Measurements from ENCODE around the gene CD96. TPM values are rescaled to one million over a fixed set of nuclear protein-coding genes. Genes with fewer than 3 reads are reported as not detected.
A peak's percentile ranks its signal among the peaks of the same experiment; 100 is the strongest.
"Not testable (repeated sequence)": the region's sequence is repeated elsewhere in the genome, so short reads cannot be mapped to it uniquely, and the experiment has no call there.

The CD96 gene
- total RNA-seq, 1 donor from 2014 or later, result 67.9 TPM

- Mint-ChIP-seq H3K4me3 (ENCODE audit: low read depth) (no peak overlapping the region), H3K27ac (no peak overlapping the region), H3K9me3 (no peaks in the 10 kb centered on the region), H3K36me3 (ENCODE audit: low read depth) (peaks cover 28% of the 10 kb centered on the region), H3K4me1 (ENCODE audit: low read depth) (peaks cover 65% of the 10 kb centered on the region), H3K27me3 (ENCODE audit: low read depth) (no peaks in the 10 kb centered on the region)
- DNase-seq (ENCODE audit: low spot score), result no peak
- intact Hi-C loops (cut with micrococcal nuclease), result loop anchor here (1.0 to 10.0 kb wide), 8 partner anchors 20 to 855 kb away; no protein-coding TSS in a partner anchor
Measured at GRCh38 chr3:111669926-111670630, 128.1 kb downstream of the CD96 start.

DNA sequence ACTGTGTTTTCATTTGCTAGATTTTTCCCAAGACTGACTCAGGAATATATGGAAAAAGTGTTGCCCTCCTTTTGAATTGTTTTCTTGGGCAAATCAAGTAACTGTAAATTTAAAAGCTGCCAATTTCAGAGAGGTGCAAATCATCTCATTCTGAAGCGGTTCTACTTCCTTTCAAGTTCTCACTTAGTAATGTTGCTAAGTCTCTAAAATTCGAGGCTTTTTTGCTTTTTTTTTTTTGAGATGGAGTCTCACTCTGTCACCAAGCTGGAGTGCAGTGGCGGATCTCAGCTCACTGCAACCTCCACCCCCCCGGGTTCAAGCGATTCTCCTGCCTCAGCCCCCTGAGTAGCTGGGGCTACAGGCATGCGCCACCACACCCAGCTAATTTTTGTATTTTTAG lies 130.5 kb downstream of the CD96 start:
- intact Hi-C loops (cut with micrococcal nuclease); H3K4me3 Mint-ChIP-seq (ENCODE audit: low read depth); DNase-seq (ENCODE audit: low spot score); H3K9me3 Mint-ChIP-seq; H3K27ac Mint-ChIP-seq; H3K27me3 Mint-ChIP-seq (ENCODE audit: low read depth): not testable (repeated sequence)
- Mint-ChIP-seq H3K36me3 (ENCODE audit: low read depth) (peaks cover 17% of the 10 kb centered on the region), H3K4me1 (ENCODE audit: low read depth) (peaks cover 64% of the 10 kb centered on the region)

DNA sequence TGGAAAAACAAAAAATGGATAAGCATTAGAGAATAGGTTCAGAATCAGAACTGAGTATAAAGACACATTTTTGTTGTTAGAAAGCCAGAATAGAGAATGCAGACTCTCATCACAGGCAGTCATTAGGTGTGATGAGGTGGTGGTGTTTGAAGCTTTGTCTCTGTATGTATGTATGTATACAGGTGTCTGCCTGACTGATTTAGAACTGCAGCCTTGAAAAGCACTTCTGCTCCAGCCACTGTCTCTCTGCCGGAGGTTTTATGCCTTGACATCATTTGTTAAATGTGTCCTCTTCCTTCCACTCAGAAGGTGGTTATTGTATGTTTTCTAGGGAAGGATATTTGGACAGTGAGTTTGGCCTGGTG lies 133.8 kb downstream of the CD96 start:
- Mint-ChIP-seq H3K9me3 (no peaks in the 10 kb centered on the region), H3K27me3 (ENCODE audit: low read depth) (no peaks in the 10 kb centered on the region), H3K36me3 (ENCODE audit: low read depth) (peaks cover 15% of the 10 kb centered on the region), H3K4me1 (ENCODE audit: low read depth) (peaks cover 63% of the 10 kb centered on the region), H3K4me3 (ENCODE audit: low read depth) (peak overlapping the region; percentile 96), H3K27ac (peak overlapping the region; percentile 99)
- no peak for DNase-seq (ENCODE audit: low spot score)
- intact Hi-C loops (cut with micrococcal nuclease), result loop anchor here (1.0 to 5.0 kb wide), 2 partner anchors 9 to 886 kb away; partner anchors contain the start of genes ATG3 and SLC35A5

DNA sequence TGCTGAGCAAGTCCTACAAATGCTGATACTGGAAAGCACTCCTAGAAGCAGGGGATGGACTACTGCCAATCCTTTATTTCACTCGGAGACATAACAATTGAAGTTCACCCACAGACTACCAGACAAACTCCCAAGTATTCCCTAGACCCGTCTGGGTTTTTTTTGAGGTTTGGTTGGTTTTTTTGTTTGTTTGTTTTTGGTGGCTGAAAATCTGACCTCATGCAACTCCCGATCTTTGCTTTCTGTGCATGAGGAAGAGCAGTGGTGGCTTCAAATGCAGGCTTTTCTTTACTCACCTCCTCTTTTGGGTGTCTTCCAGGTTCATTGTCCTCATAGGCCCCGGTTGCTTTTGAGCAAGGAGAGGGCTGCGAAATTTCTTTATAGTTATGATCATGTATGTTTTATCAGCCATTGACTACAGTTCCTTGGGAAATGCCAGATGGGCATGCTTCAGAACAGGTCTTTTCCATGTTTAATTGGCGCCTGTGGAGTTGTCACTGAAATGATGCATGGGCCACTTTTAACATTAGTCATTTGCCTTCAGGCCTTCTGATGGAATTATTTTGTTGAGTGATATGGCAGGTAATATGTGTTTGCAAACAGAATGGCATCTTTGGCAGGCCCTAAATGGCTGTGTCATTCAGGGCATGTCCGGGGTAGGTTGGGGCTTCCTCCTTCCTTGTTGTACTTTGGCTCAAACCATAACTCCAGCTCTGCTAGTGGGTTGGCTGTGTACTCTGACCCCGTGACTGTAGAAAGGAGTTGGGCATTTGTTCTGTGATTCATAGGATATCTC lies 134.4 kb downstream of the CD96 start:
- peak overlapping the region; percentile 96 for H3K4me3 Mint-ChIP-seq (ENCODE audit: low read depth)
- peaks cover 17% of the 10 kb centered on the region for H3K36me3 Mint-ChIP-seq (ENCODE audit: low read depth)
- no peak for DNase-seq (ENCODE audit: low spot score)
- H3K4me1 Mint-ChIP-seq (ENCODE audit: low read depth), result peaks cover 61% of the 10 kb centered on the region
- peak overlapping the region; percentile 99 for H3K27ac Mint-ChIP-seq
- H3K27me3 Mint-ChIP-seq (ENCODE audit: low read depth), result no peaks in the 10 kb centered on the region
- no peaks in the 10 kb centered on the region for H3K9me3 Mint-ChIP-seq
- intact Hi-C loops (cut with micrococcal nuclease), result loop anchor here (1.0 to 5.0 kb wide), 2 partner anchors 9 to 886 kb away; partner anchors contain the start of genes ATG3 and SLC35A5

GRCh38 chr3:111677007-111677392 lies 135.0 kb downstream of the CD96 start:
- Mint-ChIP-seq H3K9me3 (no peaks in the 10 kb centered on the region), H3K4me3 (ENCODE audit: low read depth) (peak overlapping the region; percentile 96), H3K4me1 (ENCODE audit: low read depth) (peaks cover 64% of the 10 kb centered on the region), H3K27me3 (ENCODE audit: low read depth) (no peaks in the 10 kb centered on the region), H3K27ac (peak overlapping the region; percentile 99), H3K36me3 (ENCODE audit: low read depth) (peaks cover 19% of the 10 kb centered on the region)
- no peak for DNase-seq (ENCODE audit: low spot score)
- intact Hi-C loops (cut with micrococcal nuclease), result loop anchor here (5.0 kb wide), 1 partner anchor 885 kb away; the partner anchor contains the start of genes ATG3 and SLC35A5

DNA sequence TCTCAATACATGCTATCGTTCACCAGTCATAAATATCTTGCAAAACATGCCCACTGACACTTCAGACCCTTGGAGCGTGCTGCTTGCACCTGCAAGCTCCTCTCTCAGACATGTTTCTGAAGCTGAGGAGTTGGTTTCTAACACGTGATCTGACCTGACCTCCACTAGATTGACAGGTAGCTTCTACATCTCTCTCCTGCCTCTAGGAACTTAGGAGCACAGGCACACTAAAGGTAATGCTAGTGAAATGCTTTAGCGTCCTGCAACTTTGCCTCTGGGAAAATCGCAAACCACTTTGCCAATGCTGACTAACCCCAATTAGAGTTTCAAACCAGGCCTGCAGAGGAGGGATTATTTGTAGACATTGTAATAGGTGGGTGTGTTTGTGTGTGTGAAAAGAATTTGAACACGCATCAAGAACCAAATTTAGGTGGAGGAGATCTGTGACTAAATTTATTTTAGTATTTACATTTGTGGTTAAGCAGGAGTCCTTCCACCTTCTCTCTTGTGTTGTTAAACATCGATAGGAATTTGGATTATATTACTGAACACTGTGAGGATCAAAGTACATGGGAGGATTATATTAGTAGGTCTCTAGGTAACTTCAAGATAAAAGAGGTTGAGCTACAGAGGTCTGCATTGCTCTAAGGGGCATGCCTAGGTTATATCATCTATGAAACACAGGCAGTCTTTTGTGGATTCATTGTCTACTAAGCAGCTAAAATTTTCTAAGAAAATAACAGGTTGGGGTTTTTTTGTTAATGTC lies 139.8 kb downstream of the CD96 start:
- Mint-ChIP-seq H3K9me3 (no peaks in the 10 kb centered on the region), H3K4me3 (ENCODE audit: low read depth) (no peak overlapping the region), H3K4me1 (ENCODE audit: low read depth) (peaks cover 44% of the 10 kb centered on the region), H3K27ac (no peak overlapping the region), H3K27me3 (ENCODE audit: low read depth) (no peaks in the 10 kb centered on the region), H3K36me3 (ENCODE audit: low read depth) (peaks cover 18% of the 10 kb centered on the region)
- DNase-seq (ENCODE audit: low spot score), result no peak
- intact Hi-C loops (cut with micrococcal nuclease), result no loop called here

- Mint-ChIP-seq H3K27me3 (ENCODE audit: low read depth) (no peaks in the 10 kb centered on the region), H3K9me3 (no peaks in the 10 kb centered on the region), H3K36me3 (ENCODE audit: low read depth) (peaks cover 15% of the 10 kb centered on the region), H3K4me1 (ENCODE audit: low read depth) (peaks cover 38% of the 10 kb centered on the region), H3K4me3 (ENCODE audit: low read depth) (no peak overlapping the region), H3K27ac (no peak overlapping the region)
- DNase-seq (ENCODE audit: low spot score), result no peak
- intact Hi-C loops (cut with micrococcal nuclease), result loop anchor here (1.0 kb wide), 1 partner anchor 8 kb away; no protein-coding TSS in a partner anchor
Measured at GRCh38 chr3:111684640-111685039, 142.6 kb downstream of the CD96 start.

DNA sequence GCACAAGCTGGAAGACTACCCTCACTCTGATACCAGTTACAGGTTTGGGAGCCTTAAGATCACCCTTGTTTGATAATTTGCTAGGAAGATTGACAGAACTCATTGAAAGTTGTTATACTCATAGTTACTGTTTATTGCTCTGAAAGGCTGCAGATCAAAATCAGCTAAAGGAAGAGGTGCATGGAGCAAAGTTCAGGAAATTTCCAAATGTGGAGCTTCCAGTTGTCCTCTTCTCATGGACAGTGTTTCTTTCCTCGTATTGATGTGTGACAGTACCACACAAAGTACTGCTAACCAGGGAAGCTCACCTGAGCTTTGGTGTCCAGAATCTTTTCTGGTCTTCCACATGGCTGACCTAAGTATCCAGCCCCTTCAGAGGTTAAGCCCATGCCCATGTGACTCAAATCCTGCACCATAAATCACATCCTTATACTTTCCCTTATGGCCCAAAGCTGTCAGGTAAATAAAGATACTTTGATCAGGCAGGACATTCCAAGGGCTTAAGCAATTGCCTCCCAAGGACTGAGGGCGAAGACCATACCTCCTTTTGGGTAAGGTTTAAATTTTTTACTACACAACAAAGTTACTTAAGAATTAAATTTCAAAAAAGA lies 146.3 kb downstream of the CD96 start:
- Mint-ChIP-seq H3K27me3 (ENCODE audit: low read depth) (no peaks in the 10 kb centered on the region), H3K27ac (no peak overlapping the region), H3K4me1 (ENCODE audit: low read depth) (peaks cover 44% of the 10 kb centered on the region), H3K36me3 (ENCODE audit: low read depth) (peaks cover 4% of the 10 kb centered on the region), H3K4me3 (ENCODE audit: low read depth) (no peak overlapping the region), H3K9me3 (no peaks in the 10 kb centered on the region)
- intact Hi-C loops (cut with micrococcal nuclease), result no loop called here
- DNase-seq (ENCODE audit: low spot score), result no peak

- Mint-ChIP-seq H3K27ac (no peak overlapping the region), H3K9me3 (no peaks in the 10 kb centered on the region), H3K36me3 (ENCODE audit: low read depth) (no peaks in the 10 kb centered on the region), H3K4me1 (ENCODE audit: low read depth) (peaks cover 50% of the 10 kb centered on the region), H3K27me3 (ENCODE audit: low read depth) (no peaks in the 10 kb centered on the region), H3K4me3 (ENCODE audit: low read depth) (no peak overlapping the region)
- intact Hi-C loops (cut with micrococcal nuclease), result loop anchor here (1.0 to 10.0 kb wide), 3 partner anchors 21 to 1265 kb away; no protein-coding TSS in a partner anchor
- no peak for DNase-seq (ENCODE audit: low spot score)
Measured at GRCh38 chr3:111690242-111690641, 148.2 kb downstream of the CD96 start.

- peaks cover 56% of the 10 kb centered on the region for H3K4me1 Mint-ChIP-seq (ENCODE audit: low read depth)
Measured at GRCh38 chr3:111691293-111691909, 149.4 kb downstream of the CD96 start.

GRCh38 chr3:111692593-111693552 lies 150.9 kb downstream of the CD96 start:
- Mint-ChIP-seq H3K27ac (no peak overlapping the region), H3K27me3 (ENCODE audit: low read depth) (no peaks in the 10 kb centered on the region), H3K4me3 (ENCODE audit: low read depth) (no peak overlapping the region), H3K4me1 (ENCODE audit: low read depth) (peaks cover 54% of the 10 kb centered on the region), H3K9me3 (no peaks in the 10 kb centered on the region), H3K36me3 (ENCODE audit: low read depth) (no peaks in the 10 kb centered on the region)
- no peak for DNase-seq (ENCODE audit: low spot score)
- intact Hi-C loops (cut with micrococcal nuclease), result loop anchor here (10.0 kb wide), 1 partner anchor 1262 kb away; no protein-coding TSS in a partner anchor

More at GRCh38 chr3:111691293-111691909, 149.4 kb downstream of the CD96 start:
- intact Hi-C loops (cut with micrococcal nuclease), result loop anchor here (2.0 to 10.0 kb wide), 2 partner anchors 75 to 1263 kb away; no protein-coding TSS in a partner anchor
- Mint-ChIP-seq H3K36me3 (ENCODE audit: low read depth) (no peaks in the 10 kb centered on the region), H3K4me3 (ENCODE audit: low read depth) (no peak overlapping the region), H3K9me3 (no peaks in the 10 kb centered on the region), H3K27ac (no peak overlapping the region), H3K27me3 (ENCODE audit: low read depth) (no peaks in the 10 kb centered on the region)
- DNase-seq (ENCODE audit: low spot score), result no peak

All from activated T-helper 2 cell treated with anti-CD3 and anti-CD28 coated beads, Interferon-gamma antibody, Interleukin-2, Interleukin-4, amounts not matched to agents 10 μg/mL and 5 μg/mL and 100 μg/mL, durations not matched to agents 14 hours and 24 hours and 36 hours (primary cell).